Immature natural killer cell (primary cell): ENCODE measurements around the gene ADAD1. TPM values are rescaled to one million over a fixed set of nuclear protein-coding genes. Genes with fewer than 3 reads are reported as not detected.

Experiments
- DNase-seq, 3 donors: peaks; one replicate each; pipeline ENCODE4 v3.0.0; 2022; ENCODE audit warnings: mixed read lengths in 1 of 3
- H3K27ac Mint-ChIP-seq, 6 donors: one replicate each; pipeline ENCODE4 v1.8.0; 2020; ENCODE audit warnings: mixed read lengths in 6 of 6, mild to moderate bottlenecking in 5 of 6, inconsistent platforms in 4 of 6, moderate library complexity in 3 of 6
- H3K27me3 Mint-ChIP-seq, 3 donors: one replicate each; pipeline ENCODE4 v1.8.0; 2020 to 2021; ENCODE audit warnings: low read depth in 3 of 3, mild to moderate bottlenecking in 3 of 3, mixed read lengths in 3 of 3, moderate library complexity in 3 of 3, inconsistent platforms in 1 of 3
- H3K36me3 Mint-ChIP-seq, 3 donors: one replicate each; pipeline ENCODE4 v1.8.0; 2020; ENCODE audit warnings: mixed read lengths in 3 of 3, inconsistent platforms in 2 of 3, mild to moderate bottlenecking in 2 of 3
- H3K4me1 Mint-ChIP-seq, 2 donors: one replicate each; pipeline ENCODE4 v1.8.0; 2020; ENCODE audit warnings: inconsistent platforms in 2 of 2, mild to moderate bottlenecking in 2 of 2, mixed read lengths in 2 of 2, moderate library complexity in 1 of 2
- H3K4me3 Mint-ChIP-seq, 5 donors: one replicate each; pipeline ENCODE4 v1.8.0; 2020; ENCODE audit warnings: mild to moderate bottlenecking in 5 of 5, mixed read lengths in 5 of 5, inconsistent platforms in 3 of 5, moderate library complexity in 3 of 5
- H3K9me3 Mint-ChIP-seq, 6 donors: one replicate each; pipeline ENCODE4 v1.8.0; 2020; ENCODE audit warnings: mild to moderate bottlenecking in 6 of 6, mixed read lengths in 6 of 6, inconsistent platforms in 4 of 6, moderate library complexity in 3 of 6
- polyA plus RNA-seq, 3 donors: library from polyadenylated mRNA; unstranded; fragments of 300-500 nt; fragmentation: Illumina TruSeq; gene quantifications; one replicate each; pipeline ENCODE4 v1.2.3, GENCODE V29; 2021

ADAD1 gene
- polyA plus RNA-seq, 3 donors from 2014 or later = not detected

GRCh38 chr4:122476745-122477144, 97.9 kb downstream of the ADAD1 start:
- DNase-seq = no peak
- H3K9me3 Mint-ChIP-seq = peaks cover 0 to 17% (median 0%) of the 10 kb centered on the region in 6 donors
- H3K4me1 Mint-ChIP-seq = no peaks in the 10 kb centered on the region
- peaks cover 0 to 4% (median 0%) of the 10 kb centered on the region in 3 donors for H3K27me3 Mint-ChIP-seq
- no peak overlapping the region for H3K27ac Mint-ChIP-seq
- H3K4me3 Mint-ChIP-seq = no peak overlapping the region
- H3K36me3 Mint-ChIP-seq = no peaks in the 10 kb centered on the region

Other genes with a start within 250 kb of the ADAD1 start
- gene BLTP1, start 226.7 kb upstream of the ADAD1 start, polyA plus RNA-seq = 10 to 100 TPM in 1 of 3 donors, 1 to 10 TPM in 2; 1.7 to 11.1 (median 3.3) TPM
- under 1 TPM in 1 of 3 donors, not detected in 2; 0.57 TPM for gene IL2, start 77.7 kb downstream of the ADAD1 start, polyA plus RNA-seq
- not detected for gene IL21, start 242.1 kb downstream of the ADAD1 start, polyA plus RNA-seq